GM12878 (cell line): ENCODE results near the gene DLL1. TPM values are rescaled to one million over a fixed set of nuclear protein-coding genes. Genes with fewer than 3 reads are reported as not detected.

Source experiments
- ATAC-seq: fragments of 200-7000 bp; cut with Tn5 transposase; 3 replicates; pipeline ENCODE4 v1.9.1; 2020; ENCODE audit warnings: mild to moderate bottlenecking, moderate library complexity
- BruUV-seq: library from RNA; stranded (reverse); fragments of 400-500 nt; replicated peaks from 2 replicates; lab custom pipeline; 2021; lab: Mats Ljungman, UMichigan
- CTCF ChIA-PET: fragments of 300-600 bp; sonication (Branson Sonifier 250); formaldehyde crosslinking; extraction: SDS; loops from one replicate; lab custom pipeline; 2021; ENCODE audit warnings: inconsistent platforms; lab: Yijun Ruan, JAX
- POLR2A ChIA-PET: fragments of 350-600 bp; formaldehyde crosslinking; extraction: SDS; loops from one replicate; lab custom pipeline; 2021; ENCODE audit warnings: inconsistent platforms; lab: Charles Lee
- RAD21 ChIA-PET: fragments of 300-600 bp; sonication (Branson Sonifier 250); formaldehyde crosslinking; loops from one replicate; lab custom pipeline; 2023; ENCODE audit warnings: antibody characterized with exemption; ENCODE audit not compliant: unreplicated experiment; lab: Charles Lee
- SMC1A ChIA-PET: fragments of 300-600 bp; sonication (Branson Sonifier 250); formaldehyde crosslinking; loops from one replicate; lab custom pipeline; 2023; ENCODE audit not compliant: unreplicated experiment, uncharacterized antibody; lab: Charles Lee
- DNase-seq: peaks from one replicate; pipeline ENCODE4 v3.0.0-alpha.2; 2011; ENCODE audit warnings: low read depth, low spot score
- FAIRE-seq: peaks from 3 replicates; lab custom pipeline; 2011; peaks lifted over from hg19 to GRCh38; lab: Jason Lieb, UNC
- H2AFZ ChIP-seq: 2 replicates; pipeline ENCODE4 v1.6.0; 2011; ENCODE audit warnings: low read depth, low read length, control low read depth; ENCODE audit not compliant: control insufficient read depth
- H3K27ac ChIP-seq: 2 replicates; pipeline ENCODE4 v1.5.1; 2011; ENCODE audit warnings: control low read depth; ENCODE audit not compliant: control insufficient read depth, insufficient read depth
- H3K27me3 ChIP-seq, 2 experiments: replicated peaks in 1 of 2; 2 replicates each; pipeline versions ENCODE4 v1.6.0 to v1.6.1; 2011; ENCODE audit warnings: low read length in 1 of 2; ENCODE audit not compliant: control insufficient read depth in 2 of 2, insufficient read depth in 2 of 2
- H3K36me3 ChIP-seq, 2 experiments: 2 replicates each; pipeline ENCODE4 v1.5.1; 2011; ENCODE audit warnings: low read length in 1 of 2; ENCODE audit not compliant: control insufficient read depth in 2 of 2, insufficient read depth in 2 of 2
- H3K4me1 ChIP-seq: 2 replicates; pipeline ENCODE4 v1.6.1; 2011; ENCODE audit warnings: mild to moderate bottlenecking, low read length, moderate library complexity, mixed read lengths; ENCODE audit not compliant: control insufficient read depth, insufficient read depth
- H3K4me2 ChIP-seq: 2 replicates; pipeline ENCODE4 v1.6.0; 2011; ENCODE audit warnings: control low read depth; ENCODE audit not compliant: control insufficient read depth, insufficient read depth
- H3K4me3 ChIP-seq: fragments of 200-600 bp; sonication (generic); 2 replicates; pipeline ENCODE4 v1.5.1; 2016
- H3K79me2 ChIP-seq: 2 replicates; pipeline ENCODE4 v1.6.0; 2011; ENCODE audit warnings: low read length; ENCODE audit not compliant: control insufficient read depth, insufficient read depth
- H3K9ac ChIP-seq: 2 replicates; pipeline ENCODE4 v1.8.0; 2011; ENCODE audit warnings: low read length, control low read depth, mixed read lengths; ENCODE audit not compliant: control insufficient read depth, insufficient read depth
- H3K9me3 ChIP-seq: replicated peaks from 3 replicates; pipeline ENCODE4 v1.5.1; 2011; ENCODE audit warnings: mild to moderate bottlenecking, low read length; ENCODE audit not compliant: control insufficient read depth, insufficient read depth
- H4K20me1 ChIP-seq: 2 replicates; pipeline ENCODE4 v1.6.0; 2011; ENCODE audit not compliant: control insufficient read depth, insufficient read depth
- CHD4 ChIP-seq: fragments of 200-600 bp; sonication (generic); IDR thresholded peaks from 2 replicates; pipeline ENCODE4 v1.6.1; 2016; ENCODE audit warnings: mild to moderate bottlenecking
- LARP7 ChIP-seq: fragments of 450-650 bp; IDR thresholded peaks from 2 replicates; pipeline ENCODE4 v1.6.1; 2017; ENCODE audit warnings: mild to moderate bottlenecking
- MEF2B ChIP-seq: fragments of 450-650 bp; IDR thresholded peaks from 2 replicates; pipeline ENCODE4 v1.6.1; 2018; ENCODE audit warnings: mild to moderate bottlenecking, moderate library complexity; ENCODE audit not compliant: partially characterized antibody, poor library complexity, severe bottlenecking
- NFYB ChIP-seq: IDR thresholded peaks from 2 replicates; pipeline ENCODE4 v1.6.1; 2011; ENCODE audit warnings: low read depth, mild to moderate bottlenecking, low read length, improper control_type of control experiment, moderate library complexity; ENCODE audit not compliant: insufficient read depth
- RUNX3 ChIP-seq: IDR thresholded peaks from 2 replicates; pipeline ENCODE4 v1.6.1; 2012; ENCODE audit warnings: low read length, inconsistent platforms
- SUPT20H ChIP-seq: IDR thresholded peaks from 2 replicates; pipeline ENCODE4 v1.6.1; 2011; ENCODE audit warnings: low read depth, mild to moderate bottlenecking, low read length, moderate library complexity, borderline replicate concordance; ENCODE audit not compliant: control insufficient read depth
- TBL1XR1 ChIP-seq: IDR thresholded peaks from 2 replicates; pipeline ENCODE4 v1.6.1; 2012; ENCODE audit warnings: low read depth, low read length, improper control_type of control experiment
- WGBS: methylation state at CpG from one replicate; pipeline ENCODE4 v1.1.6; 2016; ENCODE audit warnings: low lambda C conversion rate; ENCODE audit not compliant: insufficient replicate concordance, insufficient coverage; ENCODE audit errors: missing lambda C conversion rate; 5-methylcytosine and 5-hydroxymethylcytosine counted together
- in situ Hi-C: fragments of 300-500 bp; cut with MboI; formaldehyde crosslinking; loops from 9 replicates; pipeline ENCODE4 v1.14.3; 2018; ENCODE audit warnings: mixed read lengths
- intact Hi-C: fragments of 100-400 bp; cut with micrococcal nuclease; formaldehyde crosslinking; loops from one replicate; pipeline ENCODE4 v1.14.2; 2022; ENCODE audit not compliant: unreplicated experiment
- polyA plus RNA-seq, 11 experiments: library from polyadenylated mRNA; depleted of rRNA in 4 of 11; unstranded in 6 of 11; stranded (reverse) in 5 of 11; fragments of >200 nt; fragmentation: Nextera tagmentation in 4 of 11; fragmentation: Illumina TruSeq in 1 of 11; extraction: Ambion mirVana in 4 of 11; extraction: Trizol in 1 of 11; gene quantifications; 1 replicate in 1 of 11; 2 replicates in 10 of 11; pipeline versions ENCODE4 v1.2.1 to v1.2.3, GENCODE V29; 2011 to 2016; ENCODE audit warnings: inconsistent platforms in 2 of 11, missing spikeins in 2 of 11, low read depth in 1 of 11
- total RNA-seq, 4 experiments: library from RNA; depleted of rRNA in 3 of 4; stranded (reverse); fragments of >200 nt in 3 of 4; fragmentation: Illumina TruSeq in 1 of 4; extraction: Trizol in 1 of 4; gene quantifications; 2 replicates each; pipeline versions ENCODE4 v1.2.1 to v1.2.3, GENCODE V29; 2013 to 2021
- TF ChIP-seq, protein P1 (sequence below): fragments of 450-650 bp; IDR thresholded peaks from 2 replicates; pipeline ENCODE4 v1.6.1; 2016; ENCODE audit warnings: mild to moderate bottlenecking
- TF ChIP-seq, protein P2 (sequence below), 3 experiments: IDR thresholded peaks in 2 of 3; conservative IDR thresholded peaks in 1 of 3; 2 replicates each; pipeline ENCODE4 v1.5.1; 2011; ENCODE audit warnings: low read depth in 3 of 3, low read length in 3 of 3, mild to moderate bottlenecking in 3 of 3, control low read depth in 2 of 3, moderate library complexity in 2 of 3, inconsistent platforms in 1 of 3, mixed read lengths in 1 of 3; ENCODE audit not compliant: control insufficient read depth in 2 of 3, insufficient read depth in 1 of 3; ENCODE audit errors: extremely low read depth in 1 of 3
- TF ChIP-seq, protein P3 (sequence below): fragments of 450-650 bp; IDR thresholded peaks from 2 replicates; pipeline ENCODE4 v1.6.1; 2014; ENCODE audit warnings: mild to moderate bottlenecking
- TF ChIP-seq, protein P4 (sequence below): fragments of 450-650 bp; IDR thresholded peaks from 2 replicates; pipeline ENCODE4 v1.6.1; 2016; ENCODE audit warnings: mild to moderate bottlenecking, moderate library complexity, borderline replicate concordance

Gene DLL1
- total and polyA plus RNA-seq, 10 of the 15 experiments (the other 5 are each of a cell fraction or from before 2014, with no cell fraction given), result 0.02 to 0.80 (median 0.19) TPM

DNA sequence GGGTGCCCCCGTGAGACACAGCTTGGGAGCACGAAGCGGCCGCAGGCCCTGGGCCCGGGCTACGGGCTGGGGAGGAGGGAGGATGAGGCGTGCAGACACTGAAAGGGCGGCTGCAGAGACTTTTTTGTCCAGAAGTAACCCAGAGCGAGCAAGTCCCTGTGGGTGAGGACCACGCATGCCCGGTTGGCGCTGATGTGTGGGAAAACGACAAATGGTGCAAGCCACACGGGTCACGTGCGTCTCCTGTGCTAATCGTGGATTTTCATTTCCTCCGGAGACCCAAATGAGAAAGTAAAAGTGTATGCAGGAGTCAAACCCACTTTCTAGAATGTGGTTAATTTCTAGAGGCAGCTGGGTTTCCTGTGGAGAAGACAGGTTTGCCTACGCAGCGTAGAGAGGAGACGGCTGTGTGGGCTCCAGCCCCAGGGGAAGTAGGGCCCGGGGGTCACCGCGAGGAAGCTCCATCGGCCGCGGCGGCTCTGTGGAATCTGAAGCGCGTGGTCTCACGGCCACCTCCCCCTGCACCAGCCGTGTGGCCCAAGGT, 19.0 kb downstream of the DLL1 start (continued):
- TF ChIP-seq, protein P1, sequence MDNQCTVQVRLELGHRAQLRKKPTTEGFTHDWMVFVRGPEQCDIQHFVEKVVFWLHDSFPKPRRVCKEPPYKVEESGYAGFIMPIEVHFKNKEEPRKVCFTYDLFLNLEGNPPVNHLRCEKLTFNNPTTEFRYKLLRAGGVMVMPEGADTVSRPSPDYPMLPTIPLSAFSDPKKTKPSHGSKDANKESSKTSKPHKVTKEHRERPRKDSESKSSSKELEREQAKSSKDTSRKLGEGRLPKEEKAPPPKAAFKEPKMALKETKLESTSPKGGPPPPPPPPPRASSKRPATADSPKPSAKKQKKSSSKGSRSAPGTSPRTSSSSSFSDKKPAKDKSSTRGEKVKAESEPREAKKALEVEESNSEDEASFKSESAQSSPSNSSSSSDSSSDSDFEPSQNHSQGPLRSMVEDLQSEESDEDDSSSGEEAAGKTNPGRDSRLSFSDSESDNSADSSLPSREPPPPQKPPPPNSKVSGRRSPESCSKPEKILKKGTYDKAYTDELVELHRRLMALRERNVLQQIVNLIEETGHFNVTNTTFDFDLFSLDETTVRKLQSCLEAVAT, result peak; percentile 62; the same call in 1 of the 2 replicates
- TF ChIP-seq, protein P2, sequence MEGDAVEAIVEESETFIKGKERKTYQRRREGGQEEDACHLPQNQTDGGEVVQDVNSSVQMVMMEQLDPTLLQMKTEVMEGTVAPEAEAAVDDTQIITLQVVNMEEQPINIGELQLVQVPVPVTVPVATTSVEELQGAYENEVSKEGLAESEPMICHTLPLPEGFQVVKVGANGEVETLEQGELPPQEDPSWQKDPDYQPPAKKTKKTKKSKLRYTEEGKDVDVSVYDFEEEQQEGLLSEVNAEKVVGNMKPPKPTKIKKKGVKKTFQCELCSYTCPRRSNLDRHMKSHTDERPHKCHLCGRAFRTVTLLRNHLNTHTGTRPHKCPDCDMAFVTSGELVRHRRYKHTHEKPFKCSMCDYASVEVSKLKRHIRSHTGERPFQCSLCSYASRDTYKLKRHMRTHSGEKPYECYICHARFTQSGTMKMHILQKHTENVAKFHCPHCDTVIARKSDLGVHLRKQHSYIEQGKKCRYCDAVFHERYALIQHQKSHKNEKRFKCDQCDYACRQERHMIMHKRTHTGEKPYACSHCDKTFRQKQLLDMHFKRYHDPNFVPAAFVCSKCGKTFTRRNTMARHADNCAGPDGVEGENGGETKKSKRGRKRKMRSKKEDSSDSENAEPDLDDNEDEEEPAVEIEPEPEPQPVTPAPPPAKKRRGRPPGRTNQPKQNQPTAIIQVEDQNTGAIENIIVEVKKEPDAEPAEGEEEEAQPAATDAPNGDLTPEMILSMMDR (IDR thresholded peaks at IDR 0.05 in 2 of 3, conservative IDR thresholded peaks at IDR 0.05 in 1 of 3; ENCODE audit: control insufficient read depth in 2 of 3, extremely low read depth in 1 of 3, insufficient read depth in 1 of 3, low read depth in 3 of 3, low read length in 3 of 3), result no peak
- TF ChIP-seq, protein P3, sequence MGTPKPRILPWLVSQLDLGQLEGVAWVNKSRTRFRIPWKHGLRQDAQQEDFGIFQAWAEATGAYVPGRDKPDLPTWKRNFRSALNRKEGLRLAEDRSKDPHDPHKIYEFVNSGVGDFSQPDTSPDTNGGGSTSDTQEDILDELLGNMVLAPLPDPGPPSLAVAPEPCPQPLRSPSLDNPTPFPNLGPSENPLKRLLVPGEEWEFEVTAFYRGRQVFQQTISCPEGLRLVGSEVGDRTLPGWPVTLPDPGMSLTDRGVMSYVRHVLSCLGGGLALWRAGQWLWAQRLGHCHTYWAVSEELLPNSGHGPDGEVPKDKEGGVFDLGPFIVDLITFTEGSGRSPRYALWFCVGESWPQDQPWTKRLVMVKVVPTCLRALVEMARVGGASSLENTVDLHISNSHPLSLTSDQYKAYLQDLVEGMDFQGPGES, result no peak
- TF ChIP-seq LARP7, result no peak
- TF ChIP-seq CHD4, result no peak

DNA sequence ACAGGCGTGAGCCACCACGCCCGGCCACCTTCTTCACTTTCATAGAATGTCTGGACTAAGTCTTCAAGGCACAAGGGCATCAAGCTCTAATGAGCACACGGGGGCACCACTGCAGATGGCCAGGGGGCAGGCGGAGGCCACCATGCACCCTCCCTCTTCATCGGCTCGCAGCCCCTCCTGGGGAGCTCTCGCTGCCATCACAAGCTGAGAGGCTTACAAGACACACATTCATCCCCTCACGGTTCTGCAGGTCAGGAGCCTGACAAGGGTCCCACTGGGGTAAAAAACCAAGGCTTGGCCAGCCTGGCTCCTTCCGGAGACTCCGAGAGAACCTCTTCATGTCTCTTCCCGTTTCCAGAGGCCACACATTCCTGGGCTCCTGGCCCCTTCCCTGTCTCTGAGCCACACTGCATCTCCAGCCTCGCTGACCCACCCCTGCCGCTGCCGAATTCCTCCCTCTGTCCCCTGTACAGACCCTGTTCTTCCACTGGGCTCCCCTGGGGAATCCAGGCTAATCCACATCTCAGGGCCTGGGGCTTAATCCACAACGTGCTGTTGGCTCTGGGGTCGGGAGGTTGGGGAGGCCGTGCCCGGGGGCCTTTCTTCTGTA, 19.8 kb downstream of the DLL1 start:
- Histone ChIP-seq H3K36me3 (no peaks in the 10 kb centered on the region), H2AFZ (peak overlapping the region; percentile 75; the same call in 1 of the 2 replicates), H3K4me2 (peak overlapping the region; percentile 84; the same call in 1 of the 2 replicates), H4K20me1 (no peaks in the 10 kb centered on the region), H3K79me2 (no peaks in the 10 kb centered on the region), H3K4me3 (peak overlapping the region; percentile 61; the same call in 1 of the 2 replicates), H3K4me1 (peaks cover 13% of the 10 kb centered on the region), H3K27me3 (no peaks in the 10 kb centered on the region; a peak in 1 of 4 replicates), H3K9me3 (no peaks in the 10 kb centered on the region; the same call in 2 of the 3 replicates), H3K9ac (no peak overlapping the region), H3K27ac (peak overlapping the region; percentile 35)
- CTCF ChIA-PET, result no interaction called here
- RAD21 ChIA-PET, result interaction anchor here (1.1 kb wide), 1 partner anchor 249 kb away, joined by 3 read pairs; no protein-coding TSS in a partner anchor
- FAIRE-seq (no peak), ATAC-seq (no peak; the same call in 1 of the 3 replicates), DNase-seq (no peak)
- intact Hi-C loops (no loop called here), in situ Hi-C loops (no loop called here)
- no TSS peak for BruUV-seq
- SMC1A ChIA-PET, result interaction anchor here (0.6 kb wide), 1 partner anchor 180 kb away, joined by 3 read pairs; no protein-coding TSS in a partner anchor
- WGBS, result 84% methylated on average over 19 of the region's 19 CpGs
- POLR2A ChIA-PET, result no interaction called here
- TF ChIP-seq NFYB (no peak), RUNX3 (no peak), TBL1XR1 (no peak), SUPT20H (no peak), MEF2B (no peak)
- TF ChIP-seq, protein P4, sequence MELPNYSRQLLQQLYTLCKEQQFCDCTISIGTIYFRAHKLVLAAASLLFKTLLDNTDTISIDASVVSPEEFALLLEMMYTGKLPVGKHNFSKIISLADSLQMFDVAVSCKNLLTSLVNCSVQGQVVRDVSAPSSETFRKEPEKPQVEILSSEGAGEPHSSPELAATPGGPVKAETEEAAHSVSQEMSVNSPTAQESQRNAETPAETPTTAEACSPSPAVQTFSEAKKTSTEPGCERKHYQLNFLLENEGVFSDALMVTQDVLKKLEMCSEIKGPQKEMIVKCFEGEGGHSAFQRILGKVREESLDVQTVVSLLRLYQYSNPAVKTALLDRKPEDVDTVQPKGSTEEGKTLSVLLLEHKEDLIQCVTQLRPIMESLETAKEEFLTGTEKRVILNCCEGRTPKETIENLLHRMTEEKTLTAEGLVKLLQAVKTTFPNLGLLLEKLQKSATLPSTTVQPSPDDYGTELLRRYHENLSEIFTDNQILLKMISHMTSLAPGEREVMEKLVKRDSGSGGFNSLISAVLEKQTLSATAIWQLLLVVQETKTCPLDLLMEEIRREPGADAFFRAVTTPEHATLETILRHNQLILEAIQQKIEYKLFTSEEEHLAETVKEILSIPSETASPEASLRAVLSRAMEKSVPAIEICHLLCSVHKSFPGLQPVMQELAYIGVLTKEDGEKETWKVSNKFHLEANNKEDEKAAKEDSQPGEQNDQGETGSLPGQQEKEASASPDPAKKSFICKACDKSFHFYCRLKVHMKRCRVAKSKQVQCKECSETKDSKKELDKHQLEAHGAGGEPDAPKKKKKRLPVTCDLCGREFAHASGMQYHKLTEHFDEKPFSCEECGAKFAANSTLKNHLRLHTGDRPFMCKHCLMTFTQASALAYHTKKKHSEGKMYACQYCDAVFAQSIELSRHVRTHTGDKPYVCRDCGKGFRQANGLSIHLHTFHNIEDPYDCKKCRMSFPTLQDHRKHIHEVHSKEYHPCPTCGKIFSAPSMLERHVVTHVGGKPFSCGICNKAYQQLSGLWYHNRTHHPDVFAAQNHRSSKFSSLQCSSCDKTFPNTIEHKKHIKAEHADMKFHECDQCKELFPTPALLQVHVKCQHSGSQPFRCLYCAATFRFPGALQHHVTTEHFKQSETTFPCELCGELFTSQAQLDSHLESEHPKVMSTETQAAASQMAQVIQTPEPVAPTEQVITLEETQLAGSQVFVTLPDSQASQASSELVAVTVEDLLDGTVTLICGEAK, result no peak
